Activated T-cell treated with anti-CD3 and anti-CD28 coated beads, Interleukin-2, amount 50 U/mL, for 24 hours (primary cell): ENCODE measurements around the gene LPAR5.
A peak's percentile ranks its signal among the peaks of the same experiment; 100 is the strongest.

Source experiments
- DNase-seq: peaks from one replicate; pipeline ENCODE4 v3.0.0-alpha.2; 2020
- H3K27ac Mint-ChIP-seq: 2 replicates; pipeline ENCODE4 v1.8.0; 2020; ENCODE audit warnings: mild to moderate bottlenecking, mixed read lengths
- H3K27me3 Mint-ChIP-seq: 2 replicates; pipeline ENCODE4 v1.8.0; 2020; ENCODE audit warnings: mixed read lengths
- H3K36me3 Mint-ChIP-seq: 2 replicates; pipeline ENCODE4 v1.8.0; 2020; ENCODE audit warnings: low read depth, mixed read lengths
- H3K4me1 Mint-ChIP-seq: 2 replicates; pipeline ENCODE4 v1.8.0; 2020; ENCODE audit warnings: low read depth, mixed read lengths
- H3K4me3 Mint-ChIP-seq: 2 replicates; pipeline ENCODE4 v1.8.0; 2020; ENCODE audit warnings: mild to moderate bottlenecking, moderate library complexity, mixed read lengths
- H3K9me3 Mint-ChIP-seq: 2 replicates; pipeline ENCODE4 v1.8.0; 2020; ENCODE audit warnings: mixed read lengths

The LPAR5 gene

DNA sequence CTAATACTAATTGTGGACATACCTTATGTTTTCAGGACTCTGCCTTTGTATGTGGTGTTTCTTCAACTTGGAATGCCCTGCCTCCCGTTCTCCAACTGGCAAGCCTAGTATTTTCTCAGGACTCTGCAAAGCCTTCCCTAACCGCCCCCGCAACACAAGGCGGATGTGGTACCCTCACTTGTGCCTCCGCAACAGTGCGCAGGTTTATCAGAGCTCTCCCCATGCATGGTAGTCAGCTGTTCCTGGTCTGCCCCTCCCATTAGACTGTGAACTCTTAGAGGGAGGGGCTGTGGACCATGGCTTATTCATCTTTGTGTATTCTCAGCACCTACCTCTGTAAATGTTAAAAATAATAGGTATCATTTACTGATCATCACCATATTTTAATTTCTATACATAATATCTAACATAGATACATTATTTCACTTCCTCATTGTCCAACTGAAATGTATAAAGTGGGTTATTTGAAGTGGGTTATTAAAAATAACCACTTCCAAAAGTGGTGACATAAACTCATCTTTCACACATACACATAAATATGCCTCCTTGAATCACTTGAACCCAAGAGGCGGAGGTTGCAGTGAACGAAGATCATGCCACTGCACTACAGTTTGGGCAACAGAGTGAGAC, 9.0 kb downstream of the LPAR5 start:
- peaks cover 36% of the 10 kb centered on the region for H3K4me1 Mint-ChIP-seq
- H3K36me3 Mint-ChIP-seq = no peaks in the 10 kb centered on the region
- no peaks in the 10 kb centered on the region for H3K9me3 Mint-ChIP-seq
- peak overlapping the region; percentile 72 for H3K4me3 Mint-ChIP-seq
- no peak for DNase-seq
- H3K27me3 Mint-ChIP-seq = no peaks in the 10 kb centered on the region
- H3K27ac Mint-ChIP-seq = peak overlapping the region; percentile 83

- Mint-ChIP-seq H3K27me3 (no peaks in the 10 kb centered on the region), H3K36me3 (peaks cover 12% of the 10 kb centered on the region), H3K4me3 (peak overlapping the region; percentile 67), H3K4me1 (peaks cover 14% of the 10 kb centered on the region), H3K27ac (peak overlapping the region; percentile 77), H3K9me3 (no peaks in the 10 kb centered on the region)
- DNase-seq = no peak
These were observed 14.9 kb downstream of the LPAR5 start for GRCh38 chr12:6620885-6621274.

DNA sequence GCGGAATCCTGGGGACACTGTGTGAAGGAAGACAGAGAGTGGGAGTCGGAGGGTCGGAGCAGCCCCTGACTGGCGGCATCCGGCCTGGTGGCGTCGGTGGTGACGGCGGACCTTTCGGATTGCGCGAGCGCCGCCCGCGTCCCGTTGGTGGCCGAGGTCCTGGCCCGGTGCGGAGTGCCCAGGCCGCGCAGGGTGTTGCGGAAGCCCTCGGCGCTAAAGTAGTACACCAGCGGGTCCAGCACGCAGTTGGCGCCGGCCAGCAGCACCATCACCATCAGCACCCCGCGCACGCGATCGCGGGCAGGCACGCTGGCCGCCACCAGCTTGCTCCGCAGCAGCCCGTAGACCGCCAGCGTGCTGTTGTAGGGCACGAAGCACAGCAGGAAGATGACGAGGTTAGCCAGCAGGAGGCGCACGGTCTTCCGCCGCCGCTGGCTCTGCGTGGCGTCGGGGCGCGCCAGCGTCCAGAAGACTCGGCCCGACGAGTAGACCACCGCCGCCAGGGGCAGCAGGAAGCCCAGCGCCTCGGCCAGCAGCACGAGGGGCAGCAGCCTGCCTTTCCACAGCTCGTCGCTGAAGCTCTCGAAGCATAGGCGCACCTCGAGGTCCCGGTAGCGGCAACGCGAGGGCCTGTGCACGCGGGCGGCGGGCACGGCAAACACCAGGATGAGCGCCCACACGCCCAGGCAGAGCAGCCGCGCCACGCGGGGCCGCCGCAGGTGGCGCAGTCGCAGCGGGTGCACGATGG, 15.4 kb downstream of the LPAR5 start:
- Mint-ChIP-seq H3K4me3 (peak overlapping the region; percentile 67), H3K27ac (no peak overlapping the region), H3K36me3 (peaks cover 12% of the 10 kb centered on the region), H3K4me1 (peaks cover 14% of the 10 kb centered on the region), H3K27me3 (no peaks in the 10 kb centered on the region), H3K9me3 (no peaks in the 10 kb centered on the region)
- peak; percentile 77 for DNase-seq

DNA sequence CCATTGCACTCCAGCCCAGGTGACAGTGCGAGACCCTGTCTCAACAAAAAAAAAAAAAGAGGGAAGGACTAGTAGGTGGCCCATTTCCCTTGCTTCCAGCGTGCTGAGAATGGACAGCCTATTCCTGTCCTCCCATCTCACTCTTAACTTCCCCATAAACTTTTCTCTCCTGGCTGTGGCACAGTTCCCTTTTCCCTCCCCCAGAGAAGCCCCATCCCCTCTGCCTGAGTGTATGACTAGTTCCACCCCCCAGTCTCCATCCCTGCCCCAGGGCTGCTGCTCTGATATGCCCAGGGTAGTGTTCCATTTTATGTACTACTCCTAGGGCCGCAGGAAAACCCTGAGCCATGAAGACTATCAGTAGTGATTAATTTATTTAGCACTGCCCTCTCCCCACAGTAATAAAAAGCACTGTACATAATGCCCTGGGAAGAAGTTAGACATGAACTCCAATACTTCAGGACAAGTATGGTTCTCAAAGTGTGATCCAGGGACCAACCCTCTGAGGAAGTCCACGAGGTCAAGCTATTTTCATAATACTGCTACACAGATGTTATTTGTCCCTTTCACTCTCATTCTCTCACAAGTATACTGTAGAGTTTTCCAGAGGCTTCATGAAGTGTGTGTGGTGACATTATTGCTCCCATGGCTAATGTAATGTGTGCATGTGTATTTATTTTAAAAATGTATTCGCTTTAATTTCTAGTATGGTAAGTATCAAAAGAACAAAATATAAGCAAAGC, 17.1 kb downstream of the LPAR5 start:
- no peak overlapping the region for H3K4me3 Mint-ChIP-seq
- no peaks in the 10 kb centered on the region for H3K9me3 Mint-ChIP-seq
- H3K36me3 Mint-ChIP-seq = peaks cover 12% of the 10 kb centered on the region
- H3K4me1 Mint-ChIP-seq = peaks cover 20% of the 10 kb centered on the region
- DNase-seq = no peak
- H3K27ac Mint-ChIP-seq = peak overlapping the region; percentile 38
- no peaks in the 10 kb centered on the region for H3K27me3 Mint-ChIP-seq

GRCh38 chr12:6615802-6616201, 20.0 kb downstream of the LPAR5 start:
- H3K27me3 Mint-ChIP-seq = no peaks in the 10 kb centered on the region
- H3K4me1 Mint-ChIP-seq = peaks cover 38% of the 10 kb centered on the region
- no peak overlapping the region for H3K4me3 Mint-ChIP-seq
- H3K36me3 Mint-ChIP-seq = peaks cover 7% of the 10 kb centered on the region
- H3K9me3 Mint-ChIP-seq = no peaks in the 10 kb centered on the region
- DNase-seq = no peak
- H3K27ac Mint-ChIP-seq = peak overlapping the region; percentile 13

DNA sequence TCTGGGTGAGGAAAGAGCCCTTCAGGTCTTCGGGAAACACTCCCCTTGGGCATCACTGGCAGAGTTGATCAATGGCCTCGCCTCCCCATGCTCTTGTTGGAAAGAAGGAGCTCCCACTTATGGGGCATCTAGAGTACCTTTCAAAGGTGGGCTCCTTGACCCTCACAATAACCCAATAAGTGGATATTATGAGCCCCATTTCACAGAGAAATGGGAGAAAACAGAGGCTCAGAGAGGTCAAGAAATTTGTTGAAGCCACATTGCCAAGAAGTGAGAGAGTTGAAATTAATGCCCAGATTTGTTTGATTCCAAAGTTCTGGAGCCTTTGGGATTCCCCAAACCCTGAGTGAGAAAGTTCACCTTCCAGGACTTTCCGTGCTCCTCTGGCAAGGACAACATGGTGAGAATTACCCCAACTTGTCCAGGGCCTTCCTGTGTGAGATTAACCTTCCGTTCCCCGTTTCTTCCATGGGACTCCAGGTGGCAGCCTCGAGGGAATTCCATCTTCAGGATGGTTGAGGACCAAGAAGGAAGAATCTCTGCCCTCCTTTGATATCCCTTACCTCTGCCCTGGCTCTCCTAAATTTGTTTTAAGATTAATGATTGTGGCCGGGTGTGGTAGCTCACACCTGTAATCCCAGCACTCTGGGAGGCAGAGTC, 21.1 kb downstream of the LPAR5 start:
- Mint-ChIP-seq H3K4me3 (no peak overlapping the region), H3K27me3 (no peaks in the 10 kb centered on the region), H3K36me3 (peaks cover 1% of the 10 kb centered on the region), H3K27ac (peak overlapping the region; percentile 69), H3K9me3 (no peaks in the 10 kb centered on the region), H3K4me1 (peaks cover 40% of the 10 kb centered on the region)
- no peak for DNase-seq

- peak; percentile 49 for DNase-seq
- Mint-ChIP-seq H3K4me1 (peaks cover 40% of the 10 kb centered on the region), H3K36me3 (no peaks in the 10 kb centered on the region), H3K9me3 (no peaks in the 10 kb centered on the region), H3K27me3 (no peaks in the 10 kb centered on the region), H3K27ac (peak overlapping the region; percentile 69), H3K4me3 (no peak overlapping the region)
These were observed 21.8 kb downstream of the LPAR5 start for GRCh38 chr12:6613776-6614512.

GRCh38 chr12:6613015-6613775, 22.6 kb downstream of the LPAR5 start:
- Mint-ChIP-seq H3K36me3 (no peaks in the 10 kb centered on the region), H3K4me3 (no peak overlapping the region), H3K4me1 (peaks cover 40% of the 10 kb centered on the region), H3K27me3 (no peaks in the 10 kb centered on the region), H3K27ac (peak overlapping the region; percentile 38), H3K9me3 (no peaks in the 10 kb centered on the region)
- peak; percentile 50 for DNase-seq

GRCh38 chr12:6612652-6613014, 23.1 kb downstream of the LPAR5 start:
- H3K4me3 Mint-ChIP-seq = no peak overlapping the region

DNA sequence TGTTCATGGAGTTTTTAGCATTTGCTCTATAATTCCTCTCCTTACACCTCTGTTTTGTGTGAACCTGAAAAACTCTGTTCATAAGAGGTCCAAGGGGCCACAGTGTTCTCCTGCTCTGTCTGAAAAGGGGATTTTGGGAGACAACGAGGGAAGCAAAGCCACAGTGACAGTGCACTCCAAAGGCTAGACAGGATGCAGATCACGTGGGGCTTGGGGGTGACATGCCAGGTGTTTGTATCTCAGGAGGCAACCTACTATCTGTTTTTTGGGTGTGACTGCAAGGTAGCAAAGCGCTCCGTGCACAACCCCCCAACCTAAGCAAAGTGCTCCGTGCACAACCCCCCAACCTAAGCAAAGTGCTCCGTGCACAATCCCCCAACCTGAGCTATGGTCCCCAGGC, 23.5 kb downstream of the LPAR5 start:
- peaks cover 38% of the 10 kb centered on the region for H3K4me1 Mint-ChIP-seq
- DNase-seq = no peak
- no peaks in the 10 kb centered on the region for H3K36me3 Mint-ChIP-seq
- H3K27ac Mint-ChIP-seq = peak overlapping the region; percentile 50
- no peaks in the 10 kb centered on the region for H3K9me3 Mint-ChIP-seq
- no peak overlapping the region for H3K4me3 Mint-ChIP-seq
- no peaks in the 10 kb centered on the region for H3K27me3 Mint-ChIP-seq

More at GRCh38 chr12:6612652-6613014, 23.1 kb downstream of the LPAR5 start:
- H3K27me3 Mint-ChIP-seq = no peaks in the 10 kb centered on the region
- no peak for DNase-seq
- peaks cover 38% of the 10 kb centered on the region for H3K4me1 Mint-ChIP-seq
- H3K9me3 Mint-ChIP-seq = no peaks in the 10 kb centered on the region
- no peaks in the 10 kb centered on the region for H3K36me3 Mint-ChIP-seq
- peak overlapping the region; percentile 50 for H3K27ac Mint-ChIP-seq

- peaks cover 26% of the 10 kb centered on the region for H3K36me3 Mint-ChIP-seq
- no peak overlapping the region for H3K4me3 Mint-ChIP-seq
- peaks cover 50% of the 10 kb centered on the region for H3K4me1 Mint-ChIP-seq
- H3K9me3 Mint-ChIP-seq = no peaks in the 10 kb centered on the region
- H3K27me3 Mint-ChIP-seq = no peaks in the 10 kb centered on the region
- H3K27ac Mint-ChIP-seq = no peak overlapping the region
- DNase-seq = peak; percentile 71
These were observed 27.0 kb downstream of the LPAR5 start for GRCh38 chr12:6608592-6609281.

DNA sequence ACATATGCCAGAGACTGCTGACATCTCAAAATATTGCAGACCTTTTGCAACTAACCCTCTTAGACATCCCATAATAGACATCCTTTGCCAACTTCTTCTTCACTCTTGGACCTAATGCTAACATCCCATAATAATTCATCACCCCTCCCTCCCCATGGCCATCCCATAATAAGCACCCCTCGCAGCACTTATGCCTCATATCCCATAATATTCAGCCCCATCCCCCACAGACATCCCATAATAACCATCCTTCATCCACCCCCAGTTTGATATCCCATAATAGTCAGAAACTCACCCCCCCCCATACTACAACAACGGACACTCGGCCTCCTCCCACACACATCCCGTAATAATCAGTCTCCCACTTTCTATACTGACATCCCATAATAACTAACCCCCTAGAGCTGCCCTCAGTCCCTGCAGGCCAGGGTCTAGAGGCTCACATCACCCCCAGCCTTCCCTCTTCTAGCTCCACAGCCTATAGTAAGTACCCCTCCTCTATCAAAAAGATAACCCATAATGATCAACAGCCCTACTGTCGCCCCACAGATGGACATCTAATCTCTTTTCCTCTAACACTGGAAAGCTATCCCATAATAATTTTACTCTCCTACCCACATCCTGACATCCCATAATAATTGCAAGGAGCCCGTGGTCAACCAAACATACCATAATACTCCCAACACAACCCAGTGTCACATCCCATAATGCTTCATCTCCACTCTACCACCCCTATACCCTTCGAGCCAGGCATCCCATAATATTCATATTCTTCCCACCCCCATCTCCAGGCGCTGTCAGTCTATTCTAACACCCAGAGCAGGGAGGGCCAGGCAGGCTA, 27.8 kb downstream of the LPAR5 start:
- H3K27me3 Mint-ChIP-seq = no peaks in the 10 kb centered on the region
- H3K27ac Mint-ChIP-seq = no peak overlapping the region
- H3K9me3 Mint-ChIP-seq = no peaks in the 10 kb centered on the region
- H3K36me3 Mint-ChIP-seq = peaks cover 33% of the 10 kb centered on the region
- peaks cover 53% of the 10 kb centered on the region for H3K4me1 Mint-ChIP-seq
- H3K4me3 Mint-ChIP-seq = no peak overlapping the region
- peak; percentile 42 for DNase-seq
